Epithelial cell of esophagus (primary cell): ENCODE results near the gene F2RL3.

ENCODE experiments used
- DNase-seq: peaks from one replicate; pipeline ENCODE4 v3.0.0; 2010; ENCODE audit warnings: low read depth
- H3K4me3 ChIP-seq: 2 replicates; pipeline ENCODE4 v1.5.1; 2011; ENCODE audit warnings: mild to moderate bottlenecking, low read length, control low read depth
- CTCF ChIP-seq: IDR thresholded peaks from 2 replicates; pipeline ENCODE4 v1.5.1; 2011; ENCODE audit warnings: low read depth, mild to moderate bottlenecking, low read length, control low read depth, inconsistent platforms; ENCODE audit not compliant: insufficient read depth; ENCODE audit errors: missing control alignments

The F2RL3 gene

GRCh38 chr19:16921766-16922591 is 33.2 kb downstream of the F2RL3 start:
- TF ChIP-seq CTCF: no peak
- H3K4me3 ChIP-seq: no peak overlapping the region
- DNase-seq: no peak

- H3K4me3 ChIP-seq: no peak overlapping the region
- no peak for DNase-seq
- TF ChIP-seq CTCF: no peak
These were observed 33.8 kb downstream of the F2RL3 start for GRCh38 chr19:16922592-16922934.

- no peak for TF ChIP-seq CTCF
- no peak overlapping the region for H3K4me3 ChIP-seq
These were observed 34.1 kb downstream of the F2RL3 start for GRCh38 chr19:16922949-16923348.

GRCh38 chr19:16927883-16928282 is 39.1 kb downstream of the F2RL3 start:
- TF ChIP-seq CTCF: no peak

More at GRCh38 chr19:16922949-16923348, 34.1 kb downstream of the F2RL3 start:
- no peak for DNase-seq

GRCh38 chr19:16928351-16928750 is 39.6 kb downstream of the F2RL3 start:
- DNase-seq: no peak
- TF ChIP-seq CTCF: no peak
- no peak overlapping the region for H3K4me3 ChIP-seq

More at GRCh38 chr19:16927883-16928282, 39.1 kb downstream of the F2RL3 start:
- no peak overlapping the region for H3K4me3 ChIP-seq
- DNase-seq: no peak

GRCh38 chr19:16928916-16929315 is 40.1 kb downstream of the F2RL3 start:
- TF ChIP-seq CTCF: no peak
- no peak overlapping the region for H3K4me3 ChIP-seq
- no peak for DNase-seq

GRCh38 chr19:16930753-16931152 is 42.0 kb downstream of the F2RL3 start:
- TF ChIP-seq CTCF: no peak
- no peak for DNase-seq
- H3K4me3 ChIP-seq: no peak overlapping the region
